Stimulated activated naive B cell treated with anti-CD40 and anti-IgM and Interleukin-4, amounts not matched to agents 10 μg/mL and 1 μg/mL and 100 μg/mL, for 72 hours (primary cell): ENCODE data around the gene SULF2.

Experiments used
- ATAC-seq, 2 donors: fragments of 150-1000 bp; cut with Tn5 transposase; replicated peaks; 2 replicates each; pipeline ENCODE4 v1.10.0; 2021; ENCODE audit warnings: moderate library complexity in 1 of 2
- DNase-seq: peaks from one replicate; pipeline ENCODE4 v3.0.0; 2021
- H3K27ac Mint-ChIP-seq: one replicate; pipeline ENCODE4 v1.8.0; 2022; ENCODE audit warnings: mild to moderate bottlenecking, mixed read lengths
- H3K27me3 Mint-ChIP-seq, 2 donors: one replicate each; pipeline ENCODE4 v1.8.0; 2022; ENCODE audit warnings: mixed read lengths in 2 of 2
- H3K36me3 Mint-ChIP-seq, 2 donors: one replicate each; pipeline ENCODE4 v1.8.0; 2022; ENCODE audit warnings: mixed read lengths in 2 of 2, mild to moderate bottlenecking in 1 of 2
- H3K4me1 Mint-ChIP-seq, 2 donors: one replicate each; pipeline ENCODE4 v1.8.0; 2022; ENCODE audit warnings: mixed read lengths in 2 of 2, mild to moderate bottlenecking in 1 of 2
- H3K4me3 Mint-ChIP-seq, 2 donors: one replicate each; pipeline ENCODE4 v1.8.0; 2022; ENCODE audit warnings: mild to moderate bottlenecking in 2 of 2, mixed read lengths in 2 of 2, moderate library complexity in 1 of 2
- H3K9me3 Mint-ChIP-seq, 2 donors: one replicate each; pipeline ENCODE4 v1.8.0; 2022; ENCODE audit warnings: mixed read lengths in 2 of 2, mild to moderate bottlenecking in 1 of 2

SULF2 gene

GRCh38 chr20:47720636-47721427, 64.4 kb downstream of the SULF2 start:
- ATAC-seq (no peak), DNase-seq (no peak)
- H3K9me3 Mint-ChIP-seq, result no peaks in the 10 kb centered on the region
- H3K27me3 Mint-ChIP-seq, result peaks cover 0 to 4% of the 10 kb centered on the region in 2 donors
- H3K27ac Mint-ChIP-seq, result no peak overlapping the region
- H3K36me3 Mint-ChIP-seq, result no peaks in the 10 kb centered on the region
- peaks cover 0 to 15% of the 10 kb centered on the region in 2 donors for H3K4me1 Mint-ChIP-seq
- no peak overlapping the region for H3K4me3 Mint-ChIP-seq

- Mint-ChIP-seq H3K4me3 (no peak overlapping the region), H3K27ac (no peak overlapping the region), H3K27me3 (peaks cover 5 to 11% of the 10 kb centered on the region in 2 donors), H3K36me3 (no peaks in the 10 kb centered on the region), H3K4me1 (peaks cover 0 to 8% of the 10 kb centered on the region in 2 donors), H3K9me3 (no peaks in the 10 kb centered on the region)
- ATAC-seq (no peak), DNase-seq (no peak)
Measured at GRCh38 chr20:47719625-47720024, 65.7 kb downstream of the SULF2 start.

GRCh38 chr20:47719211-47719610, 66.1 kb downstream of the SULF2 start:
- Mint-ChIP-seq H3K4me1 (peaks cover 0 to 8% of the 10 kb centered on the region in 2 donors), H3K4me3 (no peak overlapping the region), H3K27ac (no peak overlapping the region), H3K9me3 (no peaks in the 10 kb centered on the region), H3K27me3 (peaks cover 5 to 15% of the 10 kb centered on the region in 2 donors), H3K36me3 (no peaks in the 10 kb centered on the region)
- no peak for ATAC-seq
- DNase-seq, result no peak

GRCh38 chr20:47718398-47718797, 66.9 kb downstream of the SULF2 start:
- Mint-ChIP-seq H3K36me3 (no peaks in the 10 kb centered on the region), H3K4me1 (peaks cover 0 to 6% of the 10 kb centered on the region in 2 donors), H3K27ac (no peak overlapping the region), H3K27me3 (peaks cover 5 to 17% of the 10 kb centered on the region in 2 donors), H3K4me3 (no peak overlapping the region), H3K9me3 (no peaks in the 10 kb centered on the region)
- DNase-seq (no peak), ATAC-seq (no peak)

- ATAC-seq (no peak), DNase-seq (no peak)
- no peaks in the 10 kb centered on the region for H3K36me3 Mint-ChIP-seq
- peaks cover 0 to under 1% of the 10 kb centered on the region in 2 donors for H3K4me1 Mint-ChIP-seq
- peaks cover 5 to 17% of the 10 kb centered on the region in 2 donors for H3K27me3 Mint-ChIP-seq
- H3K9me3 Mint-ChIP-seq, result no peaks in the 10 kb centered on the region
- H3K4me3 Mint-ChIP-seq, result no peak overlapping the region
- H3K27ac Mint-ChIP-seq, result no peak overlapping the region
Measured at GRCh38 chr20:47717421-47717820, 67.9 kb downstream of the SULF2 start.

GRCh38 chr20:47713878-47714450, 71.3 kb downstream of the SULF2 start:
- ATAC-seq, result no peak
- no peak for DNase-seq
- Mint-ChIP-seq H3K4me1 (peaks cover 19 to 30% of the 10 kb centered on the region in 2 donors), H3K36me3 (peaks cover 0 to 3% of the 10 kb centered on the region in 2 donors), H3K9me3 (no peaks in the 10 kb centered on the region), H3K27me3 (peaks cover 34 to 38% of the 10 kb centered on the region in 2 donors), H3K27ac (no peak overlapping the region), H3K4me3 (no peak overlapping the region)

GRCh38 chr20:47713163-47713562, 72.1 kb downstream of the SULF2 start:
- Mint-ChIP-seq H3K4me1 (peaks cover 26 to 38% of the 10 kb centered on the region in 2 donors), H3K9me3 (no peaks in the 10 kb centered on the region), H3K4me3 (no peak overlapping the region), H3K36me3 (peaks cover 0 to 3% of the 10 kb centered on the region in 2 donors), H3K27ac (no peak overlapping the region), H3K27me3 (peaks cover 34 to 35% of the 10 kb centered on the region in 2 donors)
- DNase-seq (no peak), ATAC-seq (no peak)

GRCh38 chr20:47711046-47711752, 74.1 kb downstream of the SULF2 start:
- ATAC-seq (peak; percentile 26), DNase-seq (no peak)
- H3K36me3 Mint-ChIP-seq, result peaks cover 2 to 3% of the 10 kb centered on the region in 2 donors
- H3K4me3 Mint-ChIP-seq, result no peak overlapping the region
- H3K27ac Mint-ChIP-seq, result no peak overlapping the region
- peaks cover 38 to 56% of the 10 kb centered on the region in 2 donors for H3K4me1 Mint-ChIP-seq
- H3K27me3 Mint-ChIP-seq, result peaks cover 35 to 40% of the 10 kb centered on the region in 2 donors
- no peaks in the 10 kb centered on the region for H3K9me3 Mint-ChIP-seq

GRCh38 chr20:47710665-47711045, 74.6 kb downstream of the SULF2 start:
- peak in 1 of 2 donors; percentile 25 for ATAC-seq
- peaks cover 2 to 3% of the 10 kb centered on the region in 2 donors for H3K36me3 Mint-ChIP-seq
- no peak for DNase-seq
- no peak overlapping the region for H3K4me3 Mint-ChIP-seq
- H3K27ac Mint-ChIP-seq, result no peak overlapping the region
- H3K4me1 Mint-ChIP-seq, result peaks cover 39 to 56% of the 10 kb centered on the region in 2 donors
- peaks cover 38 to 40% of the 10 kb centered on the region in 2 donors for H3K27me3 Mint-ChIP-seq
- H3K9me3 Mint-ChIP-seq, result no peaks in the 10 kb centered on the region

- Mint-ChIP-seq H3K4me1 (peaks cover 46 to 64% of the 10 kb centered on the region in 2 donors), H3K27ac (peak overlapping the region; percentile 82), H3K9me3 (no peaks in the 10 kb centered on the region), H3K27me3 (peaks cover 34 to 44% of the 10 kb centered on the region in 2 donors), H3K36me3 (peaks cover 2 to 3% of the 10 kb centered on the region in 2 donors), H3K4me3 (peak overlapping the region in 1 of 2 donors; percentile 30)
- DNase-seq (no peak), ATAC-seq (no peak)
Measured at GRCh38 chr20:47708953-47709833, 76.1 kb downstream of the SULF2 start.

GRCh38 chr20:47708140-47708807, 77.0 kb downstream of the SULF2 start:
- Mint-ChIP-seq H3K9me3 (no peaks in the 10 kb centered on the region), H3K4me1 (peaks cover 46 to 64% of the 10 kb centered on the region in 2 donors), H3K27ac (no peak overlapping the region), H3K36me3 (peaks cover 2 to 3% of the 10 kb centered on the region in 2 donors), H3K27me3 (peaks cover 33 to 44% of the 10 kb centered on the region in 2 donors), H3K4me3 (peak overlapping the region; percentile 28 to 47)
- ATAC-seq (peak; percentile 83 to 89), DNase-seq (peak; percentile 47)

GRCh38 chr20:47706345-47706744, 78.9 kb downstream of the SULF2 start:
- peaks cover 43 to 55% of the 10 kb centered on the region in 2 donors for H3K4me1 Mint-ChIP-seq
- H3K27me3 Mint-ChIP-seq, result peaks cover 25 to 33% of the 10 kb centered on the region in 2 donors
- H3K36me3 Mint-ChIP-seq, result peaks cover 2 to 3% of the 10 kb centered on the region in 2 donors
- H3K27ac Mint-ChIP-seq, result peak overlapping the region; percentile 47
- DNase-seq (no peak), ATAC-seq (no peak)
- H3K4me3 Mint-ChIP-seq, result no peak overlapping the region
- H3K9me3 Mint-ChIP-seq, result no peaks in the 10 kb centered on the region

- peaks cover 35 to 47% of the 10 kb centered on the region in 2 donors for H3K4me1 Mint-ChIP-seq
- no peak overlapping the region for H3K4me3 Mint-ChIP-seq
- H3K27ac Mint-ChIP-seq, result no peak overlapping the region
- peaks cover 17 to 24% of the 10 kb centered on the region in 2 donors for H3K27me3 Mint-ChIP-seq
- H3K9me3 Mint-ChIP-seq, result no peaks in the 10 kb centered on the region
- no peak for DNase-seq
- H3K36me3 Mint-ChIP-seq, result peaks cover 2 to 3% of the 10 kb centered on the region in 2 donors
- no peak for ATAC-seq
Measured at GRCh38 chr20:47705497-47705856, 79.8 kb downstream of the SULF2 start.
